Activated naive CD8-positive, alpha-beta T cell (primary cell): ENCODE data around the gene TEX101.

ENCODE experiments used
- H3K27ac Mint-ChIP-seq: one replicate; pipeline ENCODE4 v1.8.0; 2021; ENCODE audit warnings: mixed read lengths
- H3K27me3 Mint-ChIP-seq: one replicate; pipeline ENCODE4 v1.8.0; 2021; ENCODE audit warnings: mixed read lengths
- H3K36me3 Mint-ChIP-seq: one replicate; pipeline ENCODE4 v1.8.0; 2021; ENCODE audit warnings: mixed read lengths
- H3K4me1 Mint-ChIP-seq: one replicate; pipeline ENCODE4 v1.8.0; 2021; ENCODE audit warnings: low read depth, mixed read lengths
- H3K4me3 Mint-ChIP-seq: one replicate; pipeline ENCODE4 v1.8.0; 2021; ENCODE audit warnings: mild to moderate bottlenecking, mixed read lengths
- H3K9me3 Mint-ChIP-seq: one replicate; pipeline ENCODE4 v1.8.0; 2021; ENCODE audit warnings: low read depth, mixed read lengths

The TEX101 gene

GRCh38 chr19:43395561-43395960 lies 19.1 kb upstream of the TEX101 start:
- Mint-ChIP-seq H3K9me3 (no peaks in the 10 kb centered on the region), H3K27me3 (peaks cover 13% of the 10 kb centered on the region)

DNA sequence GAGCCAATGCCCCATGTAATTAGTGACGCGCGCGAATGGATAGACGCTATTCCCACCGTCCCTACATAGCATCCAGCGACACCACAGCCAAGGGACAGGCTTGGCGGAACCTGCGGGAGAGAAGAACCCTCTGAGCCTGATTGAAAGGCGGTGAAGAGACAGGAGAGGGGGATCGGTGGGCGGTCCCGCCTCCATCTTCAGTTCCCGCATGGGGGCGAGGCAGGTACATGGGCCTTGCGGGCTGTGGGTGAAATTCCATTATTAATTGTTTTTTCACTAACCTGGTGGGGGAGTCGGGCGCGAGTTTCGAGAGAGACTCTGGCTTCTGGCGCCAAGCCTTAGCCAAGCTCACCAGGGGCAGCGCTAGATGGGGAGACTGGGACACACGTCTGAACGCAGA lies 8.4 kb upstream of the TEX101 start:
- Mint-ChIP-seq H3K9me3 (no peaks in the 10 kb centered on the region), H3K4me1 (no peaks in the 10 kb centered on the region), H3K4me3 (no peak overlapping the region), H3K36me3 (no peaks in the 10 kb centered on the region), H3K27me3 (peaks cover 5% of the 10 kb centered on the region), H3K27ac (no peak overlapping the region)

More at GRCh38 chr19:43395561-43395960, 19.1 kb upstream of the TEX101 start:
- Mint-ChIP-seq H3K36me3 (no peaks in the 10 kb centered on the region), H3K27ac (no peak overlapping the region), H3K4me3 (no peak overlapping the region), H3K4me1 (no peaks in the 10 kb centered on the region)

- H3K36me3 Mint-ChIP-seq: no peaks in the 10 kb centered on the region
- H3K27ac Mint-ChIP-seq: no peak overlapping the region
- no peaks in the 10 kb centered on the region for H3K9me3 Mint-ChIP-seq
- H3K4me1 Mint-ChIP-seq: no peaks in the 10 kb centered on the region
- no peak overlapping the region for H3K4me3 Mint-ChIP-seq
- H3K27me3 Mint-ChIP-seq: peaks cover 5% of the 10 kb centered on the region
Measured at GRCh38 chr19:43407416-43408005, 7.2 kb upstream of the TEX101 start.

- Mint-ChIP-seq H3K27me3 (peaks cover 3% of the 10 kb centered on the region), H3K4me3 (no peak overlapping the region), H3K36me3 (no peaks in the 10 kb centered on the region), H3K4me1 (no peaks in the 10 kb centered on the region), H3K27ac (no peak overlapping the region), H3K9me3 (no peaks in the 10 kb centered on the region)
Measured at GRCh38 chr19:43408043-43408442, 6.6 kb upstream of the TEX101 start.

DNA sequence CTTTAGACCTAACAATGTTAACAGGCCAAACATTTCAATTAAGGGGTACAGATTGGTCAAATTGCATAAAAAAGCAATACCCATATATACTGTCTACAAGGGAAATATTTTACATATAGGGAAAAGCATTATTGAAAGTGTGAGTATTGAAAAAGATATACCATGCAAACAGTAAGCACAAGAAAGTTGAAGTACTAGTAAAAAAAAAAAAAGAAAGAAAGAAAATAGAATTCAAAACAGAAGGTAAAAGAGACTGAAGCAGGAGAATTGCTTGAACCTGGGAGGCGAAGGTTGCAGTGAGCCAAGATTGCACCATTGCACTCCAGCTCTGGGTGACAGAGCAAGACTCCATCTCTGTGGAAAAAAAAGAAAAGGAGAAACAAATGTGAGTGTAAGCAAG lies 5.3 kb upstream of the TEX101 start:
- Mint-ChIP-seq H3K9me3 (no peaks in the 10 kb centered on the region), H3K27ac (no peak overlapping the region), H3K4me3 (no peak overlapping the region), H3K27me3 (peaks cover 2% of the 10 kb centered on the region), H3K36me3 (no peaks in the 10 kb centered on the region), H3K4me1 (no peaks in the 10 kb centered on the region)

- no peaks in the 10 kb centered on the region for H3K4me1 Mint-ChIP-seq
- no peaks in the 10 kb centered on the region for H3K9me3 Mint-ChIP-seq
- H3K27me3 Mint-ChIP-seq: no peaks in the 10 kb centered on the region
Measured at GRCh38 chr19:43412441-43412840, 2.2 kb upstream of the TEX101 start.

DNA sequence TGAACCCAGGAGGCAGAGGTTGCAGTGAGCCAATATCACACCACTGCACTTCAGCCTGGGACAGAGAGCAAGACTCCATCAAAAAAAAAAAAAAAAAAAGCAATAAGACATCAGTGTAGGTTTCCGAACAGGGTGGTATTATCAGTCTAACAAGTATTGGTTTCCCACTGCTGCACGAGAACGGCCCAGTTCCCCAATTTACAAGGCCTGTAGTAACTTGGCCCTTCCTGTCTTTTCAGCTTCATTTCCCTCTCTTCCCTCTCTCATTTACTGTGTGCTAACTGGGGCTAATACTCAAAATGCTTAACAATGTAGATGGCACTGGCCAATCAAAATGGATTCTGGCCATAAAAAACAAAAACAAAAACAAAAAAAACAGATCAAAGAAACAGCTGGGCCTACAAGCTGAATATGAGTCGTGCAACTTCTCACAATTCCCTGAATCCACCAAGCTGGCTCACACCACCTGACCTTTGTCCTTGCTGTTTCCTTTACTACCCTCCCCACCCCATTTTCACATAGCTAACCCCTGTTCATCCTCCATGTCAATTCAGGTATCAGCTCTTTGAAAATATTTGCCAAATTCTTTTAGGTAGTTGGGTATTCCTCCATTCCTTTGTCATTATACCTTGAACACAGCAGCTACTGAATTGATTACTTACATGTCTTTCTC lies 2.4 kb downstream of the TEX101 start:
- Mint-ChIP-seq H3K36me3 (peaks cover 3% of the 10 kb centered on the region), H3K27ac (no peak overlapping the region), H3K4me3 (no peak overlapping the region), H3K4me1 (no peaks in the 10 kb centered on the region), H3K9me3 (no peaks in the 10 kb centered on the region), H3K27me3 (no peaks in the 10 kb centered on the region)

More at GRCh38 chr19:43412441-43412840, 2.2 kb upstream of the TEX101 start:
- H3K27ac Mint-ChIP-seq: no peak overlapping the region
- H3K36me3 Mint-ChIP-seq: no peaks in the 10 kb centered on the region
- H3K4me3 Mint-ChIP-seq: no peak overlapping the region

DNA sequence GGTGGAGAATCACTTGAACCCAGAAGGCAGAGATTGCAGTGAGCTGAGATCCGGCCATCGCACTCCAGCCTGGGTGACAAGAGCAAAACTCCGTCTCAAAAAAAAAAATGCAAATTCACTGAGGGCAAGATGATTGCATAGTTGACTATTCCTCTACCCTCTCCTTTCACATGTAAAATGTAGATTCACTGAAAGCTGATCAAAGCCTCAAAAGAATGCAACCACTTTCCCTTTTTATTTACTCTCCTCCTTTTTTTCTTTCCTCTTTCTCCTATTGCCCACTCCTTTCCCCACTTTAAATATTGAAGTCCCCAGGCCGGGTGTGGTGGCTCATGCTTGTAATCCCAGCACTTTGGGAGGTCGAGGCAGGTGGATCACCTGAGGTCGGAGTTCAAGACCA lies 6.3 kb downstream of the TEX101 start:
- H3K9me3 Mint-ChIP-seq: no peaks in the 10 kb centered on the region
- H3K36me3 Mint-ChIP-seq: peaks cover 3% of the 10 kb centered on the region
- no peaks in the 10 kb centered on the region for H3K27me3 Mint-ChIP-seq
- H3K27ac Mint-ChIP-seq: no peak overlapping the region
- H3K4me1 Mint-ChIP-seq: no peaks in the 10 kb centered on the region
- H3K4me3 Mint-ChIP-seq: no peak overlapping the region

DNA sequence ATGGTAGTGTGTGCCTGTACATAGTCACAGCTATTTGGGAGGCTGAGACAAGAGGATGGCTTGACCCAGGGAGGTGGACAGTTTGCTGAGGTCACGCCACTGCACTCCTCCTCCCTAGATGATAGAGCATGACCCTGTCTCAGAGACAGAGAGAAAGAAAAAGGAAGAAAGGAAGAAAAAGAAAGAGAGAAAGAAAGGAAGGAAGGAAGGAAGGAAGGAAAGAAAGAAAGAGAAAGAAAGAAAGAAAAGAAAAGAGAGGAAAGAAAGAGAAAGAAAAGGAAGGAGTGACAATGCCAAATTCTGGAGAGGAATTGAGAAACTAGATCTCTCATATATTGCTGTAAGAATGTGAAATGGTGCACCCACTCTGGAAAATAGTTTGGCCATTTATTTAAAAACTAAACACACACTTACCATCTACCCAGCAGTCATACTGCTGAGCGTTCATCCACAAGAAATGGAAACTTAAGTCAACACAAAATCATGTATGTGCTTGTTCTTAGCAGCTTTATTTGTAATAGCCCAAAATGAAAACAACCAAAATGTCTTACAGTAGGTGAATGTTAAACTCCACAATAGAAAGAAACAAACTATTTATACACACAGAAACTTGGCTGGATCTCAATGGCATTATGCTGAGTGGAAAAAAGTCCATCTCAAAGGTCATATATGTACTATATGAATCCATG lies 7.5 kb downstream of the TEX101 start:
- Mint-ChIP-seq H3K36me3 (peaks cover 3% of the 10 kb centered on the region), H3K27me3 (no peaks in the 10 kb centered on the region), H3K27ac (no peak overlapping the region), H3K9me3 (no peaks in the 10 kb centered on the region), H3K4me1 (no peaks in the 10 kb centered on the region), H3K4me3 (no peak overlapping the region)

DNA sequence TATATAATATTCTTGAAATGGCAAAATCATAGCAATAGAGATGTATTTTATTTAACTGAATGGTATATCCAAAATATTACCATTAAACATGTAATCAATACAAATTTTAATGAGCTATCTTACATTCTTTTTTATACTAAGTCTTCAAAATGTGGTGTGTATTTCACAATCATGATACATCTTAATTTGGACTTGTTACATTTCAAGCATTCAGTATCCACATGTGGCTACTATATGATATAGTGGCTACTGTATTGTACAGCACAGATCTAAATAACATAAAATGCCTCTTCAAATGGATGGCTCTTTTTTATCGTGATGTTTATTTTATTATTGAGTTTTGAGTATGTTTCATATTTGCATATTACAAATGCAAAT lies 8.0 kb downstream of the TEX101 start:
- Mint-ChIP-seq H3K27ac (no peak overlapping the region), H3K27me3 (no peaks in the 10 kb centered on the region), H3K4me3 (no peak overlapping the region), H3K36me3 (peaks cover 3% of the 10 kb centered on the region), H3K9me3 (no peaks in the 10 kb centered on the region), H3K4me1 (no peaks in the 10 kb centered on the region)

DNA sequence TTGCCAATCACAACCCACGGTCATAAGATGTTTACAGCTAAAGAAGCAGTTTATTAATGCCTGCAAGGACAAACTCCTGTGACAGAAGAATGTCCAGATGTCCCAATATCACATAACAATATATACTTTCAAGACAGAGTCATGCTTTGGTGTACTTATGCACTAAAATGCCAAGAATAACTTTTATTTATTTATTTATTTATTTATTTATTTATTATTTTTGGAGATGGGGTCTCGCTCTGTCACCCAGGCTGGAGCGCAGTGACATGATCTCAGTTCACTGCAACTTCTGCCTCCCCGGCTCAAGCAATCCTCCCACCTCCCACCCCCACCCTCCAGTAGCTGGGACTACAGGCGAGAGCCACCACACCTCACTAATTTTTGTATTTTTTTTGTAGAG lies 9.1 kb downstream of the TEX101 start:
- Mint-ChIP-seq H3K27me3 (no peaks in the 10 kb centered on the region), H3K36me3 (no peaks in the 10 kb centered on the region), H3K4me1 (no peaks in the 10 kb centered on the region), H3K9me3 (no peaks in the 10 kb centered on the region), H3K27ac (no peak overlapping the region), H3K4me3 (no peak overlapping the region)

GRCh38 chr19:43425567-43426392 lies 11.1 kb downstream of the TEX101 start:
- Mint-ChIP-seq H3K36me3 (no peaks in the 10 kb centered on the region), H3K9me3 (no peaks in the 10 kb centered on the region), H3K4me1 (no peaks in the 10 kb centered on the region), H3K27me3 (no peaks in the 10 kb centered on the region), H3K27ac (no peak overlapping the region), H3K4me3 (no peak overlapping the region)

DNA sequence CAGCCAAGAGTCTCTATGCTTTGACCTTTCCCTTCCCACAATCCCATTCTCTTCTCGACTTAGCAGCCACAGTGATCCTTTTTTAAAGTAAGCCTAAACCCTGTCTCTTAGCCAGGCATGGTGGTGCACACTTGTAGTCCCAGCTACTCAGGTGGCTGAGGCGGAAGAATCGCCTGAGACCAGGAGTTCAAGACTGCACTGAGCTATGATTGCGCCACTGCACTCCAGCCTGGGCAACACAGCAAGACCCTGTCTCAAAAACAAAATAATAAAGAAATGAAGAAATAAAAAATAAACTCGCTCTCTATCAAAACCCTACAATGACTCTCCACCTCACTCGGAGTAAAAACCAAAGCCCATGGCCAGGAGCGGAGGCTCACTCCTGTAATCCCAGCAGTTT lies 14.7 kb downstream of the TEX101 start:
- Mint-ChIP-seq H3K4me1 (peaks cover 12% of the 10 kb centered on the region), H3K36me3 (no peaks in the 10 kb centered on the region), H3K27me3 (no peaks in the 10 kb centered on the region), H3K27ac (no peak overlapping the region), H3K4me3 (no peak overlapping the region), H3K9me3 (no peaks in the 10 kb centered on the region)

- no peaks in the 10 kb centered on the region for H3K36me3 Mint-ChIP-seq
- H3K27me3 Mint-ChIP-seq: no peaks in the 10 kb centered on the region
- H3K9me3 Mint-ChIP-seq: no peaks in the 10 kb centered on the region
- H3K4me3 Mint-ChIP-seq: no peak overlapping the region
- H3K4me1 Mint-ChIP-seq: peaks cover 12% of the 10 kb centered on the region
- no peak overlapping the region for H3K27ac Mint-ChIP-seq
Measured at GRCh38 chr19:43430142-43430710, 15.5 kb downstream of the TEX101 start.

DNA sequence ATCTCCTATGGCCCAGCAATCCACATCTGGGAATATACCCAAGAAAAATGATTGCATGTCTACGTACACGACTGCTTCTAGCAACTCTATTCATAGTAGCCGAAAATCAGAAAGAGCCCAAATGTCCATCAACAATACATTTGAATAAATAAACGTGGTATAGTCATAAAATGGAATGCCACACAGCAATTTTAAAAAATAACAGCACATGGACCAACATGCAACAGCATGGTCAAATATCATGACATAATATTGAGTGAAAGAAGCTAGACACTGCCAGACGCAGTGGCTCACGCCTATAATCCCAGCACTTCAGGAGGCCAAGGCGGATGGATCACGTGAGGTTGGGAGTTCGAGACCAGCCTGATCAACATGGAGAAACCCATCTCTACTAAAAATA lies 16.3 kb downstream of the TEX101 start:
- Mint-ChIP-seq H3K27me3 (no peaks in the 10 kb centered on the region), H3K9me3 (no peaks in the 10 kb centered on the region)

More for the DNA sequence above, 16.3 kb downstream of the TEX101 start:
- H3K36me3 Mint-ChIP-seq: no peaks in the 10 kb centered on the region
- peaks cover 15% of the 10 kb centered on the region for H3K4me1 Mint-ChIP-seq
- no peak overlapping the region for H3K27ac Mint-ChIP-seq
- H3K4me3 Mint-ChIP-seq: no peak overlapping the region
